ENCODE results near the gene ZNF263. TPM values are rescaled to one million over a fixed set of nuclear protein-coding genes. Genes with fewer than 3 reads are reported as not detected.
A peak's percentile ranks its signal among the peaks of the same experiment; 100 is the strongest.

ZNF263 gene
- 10 to 100 TPM; 13.2 to 13.5 TPM for total RNA-seq

DNA sequence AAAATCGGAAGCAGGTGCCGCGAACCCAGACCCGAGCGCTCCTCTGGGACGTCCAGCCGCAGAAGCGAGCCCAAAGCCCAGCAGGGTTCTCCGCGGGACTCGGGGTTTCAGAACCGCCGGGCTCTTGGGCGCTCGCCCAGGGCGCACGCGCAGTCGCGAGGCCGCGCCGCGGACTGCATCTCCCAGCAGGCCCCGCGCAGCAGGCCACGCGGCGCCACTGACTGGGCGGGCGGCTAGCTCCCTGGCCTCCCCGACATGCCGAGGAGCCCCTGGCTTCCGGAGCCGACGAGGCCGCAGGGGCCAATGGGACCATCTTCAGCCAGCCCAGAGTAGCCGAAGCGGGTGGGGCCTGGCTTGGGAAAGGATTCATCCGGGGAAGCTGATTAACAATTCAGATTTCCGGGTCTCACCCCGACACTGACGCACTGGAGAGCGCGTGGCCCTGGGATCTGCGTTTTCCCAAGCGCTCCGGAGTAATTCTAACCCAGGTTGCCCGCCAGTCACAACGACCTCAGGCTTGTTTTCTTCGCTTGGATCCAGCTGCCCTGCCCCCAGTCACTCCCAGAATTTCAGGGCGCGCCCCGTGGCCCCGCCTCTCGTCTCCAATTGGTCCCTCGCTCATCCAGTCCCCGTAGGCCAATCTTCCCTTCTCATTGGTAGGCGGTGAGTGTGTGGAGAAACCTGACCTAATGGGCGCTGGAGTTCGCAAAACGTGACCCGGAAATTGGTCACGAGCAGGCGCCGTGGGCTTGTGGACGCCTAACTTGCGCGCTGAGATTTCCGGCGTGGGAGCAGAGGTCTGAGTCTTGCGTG is at the start of gene ZNF263:
Gene ZNF263, plus strand, starts transcription at position 762 of the 813 bp plus-strand sequence. CDS start 328 bp downstream, outside the sequence.
- Mint-ChIP-seq H3K27ac (peak within 1 kb of the TSS; percentile 99), H3K36me3 (peaks cover 42% of the 10 kb centered on the region), H3K9me3 (peaks cover 20% of the 10 kb centered on the region), H3K4me1 (ENCODE audit: low read depth) (peaks cover 31% of the 10 kb centered on the region), H3K4me3 (peak within 1 kb of the TSS; percentile 91), H3K27me3 (no peaks in the 10 kb centered on the region)
- POLR2A ChIA-PET: interaction anchor here (0.6 to 3.2 kb wide), 8 partner anchors 16 to 1145 kb away, joined by 3 to 25 read pairs (median 6); partner anchors contain the start of genes NAA60, TIGD7, ZNF174 and ZNF597
- intact Hi-C loops (cut with micrococcal nuclease): loop anchor here (1.0 to 5.0 kb wide), 10 partner anchors 19 to 328 kb away; partner anchors contain the start of genes CLUAP1, NAA60, OR1F1 and SLX4
- DNase-seq: peak; percentile 96
- CTCF ChIA-PET: interaction anchor here (0.7 to 1.6 kb wide), 7 partner anchors 16 to 255 kb away, joined by 3 to 10 read pairs (median 5); partner anchors contain the start of genes ZNF174 and ZSCAN32

DNA sequence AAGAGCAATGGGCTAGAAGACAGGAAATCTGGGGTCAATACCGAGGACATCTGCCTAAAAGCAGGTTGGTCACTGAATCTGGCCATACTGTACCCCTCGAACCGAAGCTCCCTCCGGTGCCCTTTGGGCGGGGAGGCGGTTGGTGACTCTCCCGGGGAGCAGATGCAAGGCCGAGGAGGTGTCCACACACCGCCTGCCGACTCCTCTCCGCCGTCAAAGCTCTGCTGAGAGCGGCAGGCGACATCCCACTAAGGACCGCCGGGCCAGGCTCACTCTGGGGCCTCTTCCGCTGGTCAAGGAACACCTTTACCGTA is 48.8 kb upstream of the ZNF263 start:
- intact Hi-C loops (cut with micrococcal nuclease): no loop called here
- Mint-ChIP-seq H3K27me3 (no peaks in the 10 kb centered on the region), H3K27ac (peak overlapping the region; percentile 92), H3K9me3 (peaks cover 22% of the 10 kb centered on the region), H3K4me3 (peak overlapping the region; percentile 83), H3K36me3 (peaks cover 46% of the 10 kb centered on the region), H3K4me1 (ENCODE audit: low read depth) (peaks cover 30% of the 10 kb centered on the region)
- ChIA-PET CTCF (interaction anchor here (1.0 to 2.8 kb wide), 3 partner anchors 9 to 67 kb away, joined by 3 to 11 read pairs (median 5); no protein-coding TSS in a partner anchor), POLR2A (interaction anchor here (1.0 to 2.1 kb wide), 5 partner anchors 17 to 166 kb away, joined by 3 to 13 read pairs (median 4); partner anchors contain the start of genes ZNF174 and ZSCAN32)
- DNase-seq: no peak

DNA sequence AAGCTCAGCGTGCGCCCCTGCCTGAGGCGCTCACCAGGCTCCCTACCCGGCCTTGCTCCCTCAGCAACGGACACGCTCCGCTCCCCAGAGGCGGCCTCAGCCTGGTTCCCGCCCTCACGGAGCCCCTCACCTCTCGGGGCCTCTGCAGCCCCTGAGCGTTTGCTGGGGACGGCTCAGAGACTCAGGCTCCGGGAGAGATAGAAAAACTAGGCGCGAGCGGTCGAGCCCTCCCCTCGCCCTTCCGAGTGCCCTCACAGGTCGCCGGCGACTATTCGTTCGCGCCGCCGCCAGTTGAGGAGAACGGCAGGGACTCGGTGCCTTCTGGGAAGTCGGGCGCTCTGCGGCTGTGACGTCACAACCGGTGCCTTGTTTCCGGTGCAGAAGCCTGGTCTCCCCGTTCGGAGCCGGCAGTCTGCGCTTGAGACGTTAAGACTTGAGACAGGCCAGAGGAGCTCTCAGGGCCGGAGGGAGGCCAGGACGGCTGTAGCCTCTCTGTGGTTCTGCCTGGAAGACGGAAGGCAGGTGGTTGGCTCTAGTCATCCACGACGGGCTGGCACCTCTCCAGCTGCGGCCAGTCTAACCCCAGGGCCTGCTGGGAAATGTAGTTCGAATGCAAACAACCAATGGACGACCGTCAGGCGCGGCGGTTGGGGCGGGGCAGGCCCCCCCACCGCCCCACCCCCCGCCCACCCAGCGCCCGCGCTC is 48.3 kb upstream of the ZNF263 start, which contains the start of gene ZNF200:
Gene ZNF200, minus strand, starts transcription at position 302 of the 705 bp plus-strand sequence. CDS start 1,403 bp downstream, outside the sequence.
- ChIA-PET CTCF (interaction anchor here (0.7 to 2.8 kb wide), 5 partner anchors 10 to 105 kb away, joined by 3 to 11 read pairs (median 4); no protein-coding TSS in a partner anchor), POLR2A (interaction anchor here (0.8 to 2.1 kb wide), 6 partner anchors 16 to 224 kb away, joined by 3 to 13 read pairs (median 4); partner anchors contain the start of genes ZNF174 and ZSCAN32)
- intact Hi-C loops (cut with micrococcal nuclease): loop anchor here (1.0 kb wide), 5 partner anchors 19 to 130 kb away; partner anchors contain the start of gene ZNF263
- Mint-ChIP-seq H3K36me3 (peaks cover 42% of the 10 kb centered on the region), H3K4me1 (ENCODE audit: low read depth) (peaks cover 30% of the 10 kb centered on the region), H3K27me3 (no peaks in the 10 kb centered on the region), H3K4me3 (peak within 1 kb of the TSS; percentile 83), H3K27ac (peak within 1 kb of the TSS; percentile 92), H3K9me3 (peaks cover 20% of the 10 kb centered on the region)
- peak; percentile 97 for DNase-seq

DNA sequence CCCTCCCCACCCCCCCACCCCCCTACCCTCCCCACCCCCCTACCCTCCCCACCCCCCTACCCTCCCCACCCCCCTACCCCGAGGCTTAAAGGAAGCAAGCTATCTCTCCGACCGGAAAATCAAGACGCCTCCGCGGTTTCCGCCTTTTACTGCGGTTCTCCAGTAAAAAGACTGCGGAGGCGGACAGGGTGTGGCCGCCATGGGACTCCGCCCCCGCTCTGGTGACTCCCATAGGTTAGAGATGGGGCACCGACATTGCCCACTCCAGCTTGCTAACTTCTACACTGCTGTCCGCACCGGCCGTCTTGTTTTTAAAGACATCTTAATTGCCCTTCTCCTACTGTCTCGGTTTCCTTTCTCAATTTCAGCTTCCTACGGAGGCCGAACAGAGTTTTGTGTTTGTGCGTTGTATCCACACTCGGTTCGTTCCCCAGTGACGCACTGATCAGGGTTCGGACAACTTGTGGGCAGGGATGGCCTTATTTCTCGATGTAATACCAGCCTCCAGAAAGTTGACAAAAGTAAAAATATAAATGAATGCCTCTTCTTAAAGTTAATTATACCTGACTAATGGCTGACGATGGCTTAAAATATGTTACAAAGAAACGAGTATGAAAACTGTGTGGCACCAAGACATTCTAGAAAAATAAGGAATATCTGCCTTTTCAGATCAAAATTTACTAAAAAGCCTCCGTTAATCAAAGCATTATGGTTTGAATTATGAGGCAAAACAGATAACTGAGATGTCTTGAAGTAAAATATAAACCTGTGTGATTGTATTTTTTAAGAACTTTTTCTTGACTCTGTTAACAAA is 47.2 kb upstream of the ZNF263 start:
- intact Hi-C loops (cut with micrococcal nuclease): loop anchor here (1.0 kb wide), 5 partner anchors 20 to 129 kb away; partner anchors contain the start of gene ZNF263
- POLR2A ChIA-PET: interaction anchor here (0.8 to 1.1 kb wide), 2 partner anchors 29 to 223 kb away, joined by 3 read pairs; no protein-coding TSS in a partner anchor
- Mint-ChIP-seq H3K4me1 (ENCODE audit: low read depth) (peaks cover 30% of the 10 kb centered on the region), H3K36me3 (peaks cover 32% of the 10 kb centered on the region), H3K27ac (peak overlapping the region; percentile 73), H3K4me3 (peak overlapping the region; percentile 63), H3K9me3 (peaks cover 10% of the 10 kb centered on the region), H3K27me3 (no peaks in the 10 kb centered on the region)
- DNase-seq: peak; percentile 74
- CTCF ChIA-PET: interaction anchor here (0.7 to 1.1 kb wide), 2 partner anchors 27 to 106 kb away, joined by 3 to 4 read pairs; no protein-coding TSS in a partner anchor

DNA sequence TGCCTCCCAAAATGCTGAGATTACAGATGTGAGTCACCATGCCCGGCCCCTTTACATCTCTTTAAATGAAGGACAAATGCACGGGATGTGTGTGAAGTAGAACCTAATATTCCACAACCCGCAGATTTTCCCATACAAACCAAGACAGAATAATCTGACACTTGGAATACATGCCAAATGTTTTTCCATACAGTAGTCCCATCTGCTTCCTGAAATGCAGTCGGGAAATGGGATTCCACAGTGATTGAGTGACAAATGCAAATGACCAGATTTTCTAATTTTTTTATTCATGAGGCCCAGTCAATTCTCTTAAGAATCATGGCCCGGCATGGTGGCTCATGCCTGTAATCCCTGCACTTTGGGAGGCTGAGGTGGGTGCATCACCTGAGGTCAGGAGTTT is 41.5 kb upstream of the ZNF263 start:
- intact Hi-C loops (cut with micrococcal nuclease): no loop called here
- no peaks in the 10 kb centered on the region for H3K9me3 Mint-ChIP-seq
- ChIA-PET CTCF (no interaction called here), POLR2A (no interaction called here)
- H3K27ac Mint-ChIP-seq: no peak overlapping the region
- H3K27me3 Mint-ChIP-seq: peaks cover 1% of the 10 kb centered on the region
- no peaks in the 10 kb centered on the region for H3K4me1 Mint-ChIP-seq (ENCODE audit: low read depth)
- no peak overlapping the region for H3K4me3 Mint-ChIP-seq
- H3K36me3 Mint-ChIP-seq: no peaks in the 10 kb centered on the region
- no peak for DNase-seq

DNA sequence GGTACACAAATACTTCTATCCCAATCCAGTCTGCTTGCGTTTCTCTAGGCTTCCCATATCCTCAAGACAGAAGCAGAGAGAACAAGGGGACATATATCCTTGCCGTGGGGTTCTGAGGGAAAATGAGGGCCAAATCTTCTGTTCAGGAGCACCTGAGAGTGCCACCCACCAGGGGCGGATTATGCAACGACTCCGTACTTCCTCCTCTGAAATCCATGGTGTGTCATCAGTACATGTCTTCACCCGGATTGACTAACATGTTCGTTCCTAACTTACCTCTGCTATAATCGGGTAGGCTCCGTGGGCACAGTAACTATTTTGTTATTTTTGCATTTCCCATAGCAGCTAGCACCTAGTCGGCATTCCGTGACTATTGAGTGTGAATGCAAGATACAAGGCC is 40.6 kb upstream of the ZNF263 start:
- no peaks in the 10 kb centered on the region for H3K9me3 Mint-ChIP-seq
- peaks cover 1% of the 10 kb centered on the region for H3K27me3 Mint-ChIP-seq
- intact Hi-C loops (cut with micrococcal nuclease): no loop called here
- DNase-seq: no peak
- H3K27ac Mint-ChIP-seq: no peak overlapping the region
- H3K4me1 Mint-ChIP-seq (ENCODE audit: low read depth): no peaks in the 10 kb centered on the region
- ChIA-PET POLR2A (no interaction called here), CTCF (no interaction called here)
- no peak overlapping the region for H3K4me3 Mint-ChIP-seq
- H3K36me3 Mint-ChIP-seq: no peaks in the 10 kb centered on the region

DNA sequence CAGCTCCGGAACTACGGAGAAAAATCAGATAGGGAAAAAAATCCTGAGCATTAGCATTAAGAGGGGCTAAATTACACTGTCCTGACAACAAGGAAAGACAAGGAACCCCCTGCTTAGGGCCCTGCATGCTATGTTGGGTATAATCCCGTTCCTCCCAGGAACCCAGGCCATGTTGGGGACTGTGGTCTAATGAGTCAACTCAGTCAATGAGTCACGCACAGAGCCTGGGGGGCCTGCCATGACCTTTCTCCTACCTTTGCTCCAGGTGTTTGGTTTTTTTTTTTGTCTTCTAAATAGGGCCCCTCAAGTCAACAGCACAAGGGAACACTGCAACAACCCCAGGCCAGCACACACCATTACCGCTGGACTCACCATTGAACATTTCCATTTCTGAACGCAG is 39.4 kb upstream of the ZNF263 start:
- Mint-ChIP-seq H3K27ac (no peak overlapping the region), H3K9me3 (no peaks in the 10 kb centered on the region), H3K36me3 (no peaks in the 10 kb centered on the region), H3K4me3 (no peak overlapping the region), H3K27me3 (peaks cover 1% of the 10 kb centered on the region), H3K4me1 (ENCODE audit: low read depth) (no peaks in the 10 kb centered on the region)
- no peak for DNase-seq
- intact Hi-C loops (cut with micrococcal nuclease): no loop called here
- CTCF ChIA-PET: no interaction called here
- POLR2A ChIA-PET: no interaction called here

DNA sequence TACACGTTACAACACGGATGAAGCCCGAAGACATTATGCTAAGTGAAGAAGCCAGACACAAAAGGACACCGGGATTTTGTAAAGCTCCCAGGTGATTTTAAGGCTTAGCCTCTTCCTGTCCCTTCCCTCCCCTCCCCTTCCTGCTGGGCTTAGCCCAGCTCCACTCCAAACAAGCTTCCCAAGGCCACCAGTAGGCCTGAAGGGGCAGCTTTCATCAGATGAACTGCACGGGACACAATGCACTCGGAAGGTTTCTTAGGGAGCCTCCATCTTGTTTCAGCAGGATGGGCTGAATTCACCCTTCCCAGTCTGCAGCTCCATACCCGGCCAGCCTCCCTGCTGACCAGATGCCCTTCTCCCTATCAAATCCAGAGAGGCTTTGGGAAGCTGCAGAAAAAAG is 37.3 kb upstream of the ZNF263 start:
- intact Hi-C loops (cut with micrococcal nuclease): no loop called here

DNA sequence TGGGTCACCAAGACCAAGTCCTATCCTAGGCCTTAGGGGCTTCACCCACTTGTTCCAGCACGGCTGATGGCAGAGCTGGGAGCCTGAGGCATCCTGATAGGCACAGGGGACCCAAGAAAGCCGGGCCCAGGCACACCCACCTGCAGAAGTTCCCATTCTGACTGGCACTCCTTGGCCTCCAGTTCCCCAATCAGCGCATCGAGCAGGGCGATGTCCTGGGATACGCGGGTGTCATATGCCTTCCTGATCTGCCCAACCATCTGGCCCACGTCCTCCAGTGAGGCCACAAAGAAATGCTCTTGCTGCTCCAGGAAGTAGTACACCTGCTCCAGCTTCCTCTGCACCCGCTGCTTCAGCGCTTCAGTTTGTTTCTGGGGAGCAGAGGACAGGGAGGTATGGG is 36.4 kb upstream of the ZNF263 start:
- H3K27me3 Mint-ChIP-seq: peaks cover 1% of the 10 kb centered on the region
- no peak overlapping the region for H3K27ac Mint-ChIP-seq
- ChIA-PET POLR2A (interaction anchor here (0.6 kb wide), 1 partner anchor 30 kb away, joined by 3 read pairs; no protein-coding TSS in a partner anchor), CTCF (no interaction called here)
- H3K4me1 Mint-ChIP-seq (ENCODE audit: low read depth): no peaks in the 10 kb centered on the region
- H3K4me3 Mint-ChIP-seq: no peak overlapping the region
- H3K9me3 Mint-ChIP-seq: no peaks in the 10 kb centered on the region
- DNase-seq: no peak
- intact Hi-C loops (cut with micrococcal nuclease): no loop called here
- no peaks in the 10 kb centered on the region for H3K36me3 Mint-ChIP-seq

More for the DNA sequence above, 37.3 kb upstream of the ZNF263 start:
- H3K4me3 Mint-ChIP-seq: no peak overlapping the region
- peaks cover 1% of the 10 kb centered on the region for H3K27me3 Mint-ChIP-seq
- POLR2A ChIA-PET: no interaction called here
- no peak overlapping the region for H3K27ac Mint-ChIP-seq
- no peak for DNase-seq
- H3K9me3 Mint-ChIP-seq: no peaks in the 10 kb centered on the region
- CTCF ChIA-PET: no interaction called here
- no peaks in the 10 kb centered on the region for H3K4me1 Mint-ChIP-seq (ENCODE audit: low read depth)
- no peaks in the 10 kb centered on the region for H3K36me3 Mint-ChIP-seq

DNA sequence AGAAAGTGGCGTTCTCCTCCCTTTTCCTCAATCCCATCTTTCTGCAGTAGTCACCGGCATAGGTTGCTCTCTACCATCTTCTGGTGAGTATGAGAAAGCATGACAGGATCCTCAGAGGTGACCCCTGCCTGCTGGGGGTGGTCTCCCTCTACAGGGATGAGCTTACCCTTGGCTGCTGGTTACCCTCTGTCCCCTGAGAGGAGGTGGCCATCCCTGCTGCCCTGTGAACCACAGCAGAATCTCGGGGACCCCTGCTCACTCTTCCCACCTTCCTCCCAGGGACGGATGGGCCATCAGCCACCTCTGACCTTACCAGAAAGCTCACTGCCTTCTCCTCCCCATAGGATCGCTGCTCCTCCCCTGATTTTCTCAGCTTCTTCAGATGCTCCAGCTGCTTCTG is 34.7 kb upstream of the ZNF263 start:
- intact Hi-C loops (cut with micrococcal nuclease): no loop called here
- CTCF ChIA-PET: no interaction called here
- DNase-seq: no peak

DNA sequence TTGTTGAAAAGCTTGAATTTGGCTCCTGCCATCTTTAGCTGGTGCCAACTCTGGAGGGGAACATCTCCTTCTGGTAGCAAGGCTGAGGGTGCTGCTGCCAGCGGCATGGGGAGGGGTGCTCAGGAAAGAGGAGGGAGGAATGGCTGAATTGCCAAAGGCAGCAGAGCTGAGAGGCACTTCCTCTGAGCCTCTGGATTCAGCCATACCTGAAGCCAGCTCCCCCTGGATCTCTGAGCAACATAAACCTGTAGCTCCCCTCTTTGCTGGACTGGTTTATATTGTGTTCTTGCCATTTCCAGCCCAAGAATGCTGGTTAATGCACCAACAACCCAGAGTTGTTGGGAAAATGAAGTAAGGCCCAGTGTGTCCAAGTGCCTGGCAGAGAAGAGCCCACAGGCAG is 34.3 kb upstream of the ZNF263 start:
- ChIA-PET POLR2A (no interaction called here), CTCF (no interaction called here)
- intact Hi-C loops (cut with micrococcal nuclease): no loop called here
- H3K36me3 Mint-ChIP-seq: no peaks in the 10 kb centered on the region
- no peak overlapping the region for H3K27ac Mint-ChIP-seq
- H3K27me3 Mint-ChIP-seq: peaks cover 1% of the 10 kb centered on the region
- no peaks in the 10 kb centered on the region for H3K9me3 Mint-ChIP-seq
- no peak overlapping the region for H3K4me3 Mint-ChIP-seq
- DNase-seq: no peak
- no peaks in the 10 kb centered on the region for H3K4me1 Mint-ChIP-seq (ENCODE audit: low read depth)

More for the DNA sequence above, 34.7 kb upstream of the ZNF263 start:
- Mint-ChIP-seq H3K4me3 (no peak overlapping the region), H3K4me1 (ENCODE audit: low read depth) (no peaks in the 10 kb centered on the region), H3K27ac (no peak overlapping the region), H3K36me3 (no peaks in the 10 kb centered on the region), H3K27me3 (peaks cover 1% of the 10 kb centered on the region), H3K9me3 (no peaks in the 10 kb centered on the region)
- POLR2A ChIA-PET: no interaction called here

All from activated CD4-positive, alpha-beta memory T cell treated with anti-CD3 and anti-CD28 coated beads for 36 hours (primary cell).